IgD-negative memory B cell (primary cell): ENCODE data around the gene ADAMTS14. TPM values are rescaled to one million over a fixed set of nuclear protein-coding genes. Genes with fewer than 3 reads are reported as not detected.
"Not testable (repeated sequence)": the region's sequence is repeated elsewhere in the genome, so short reads cannot be mapped to it uniquely, and the experiment has no call there.

Experiments used
- H3K27ac Mint-ChIP-seq, 3 donors: one replicate each; pipeline ENCODE4 v1.8.0; 2020 to 2022; ENCODE audit warnings: mild to moderate bottlenecking in 3 of 3, mixed read lengths in 3 of 3, moderate library complexity in 1 of 3
- H3K27me3 Mint-ChIP-seq: one replicate; pipeline ENCODE4 v1.8.0; 2021; ENCODE audit warnings: mixed read lengths
- H3K36me3 Mint-ChIP-seq: one replicate; pipeline ENCODE4 v1.8.0; 2020; ENCODE audit warnings: mild to moderate bottlenecking, mixed read lengths
- H3K4me1 Mint-ChIP-seq, 3 donors: one replicate each; pipeline ENCODE4 v1.8.0; 2020 to 2022; ENCODE audit warnings: mixed read lengths in 3 of 3, mild to moderate bottlenecking in 1 of 3
- H3K4me3 Mint-ChIP-seq, 4 donors: one replicate each; pipeline ENCODE4 v1.8.0; 2020 to 2022; ENCODE audit warnings: mild to moderate bottlenecking in 4 of 4, mixed read lengths in 4 of 4, moderate library complexity in 3 of 4
- H3K9me3 Mint-ChIP-seq, 3 donors: one replicate each; pipeline ENCODE4 v1.8.0; 2020 to 2021; ENCODE audit warnings: mixed read lengths in 3 of 3, mild to moderate bottlenecking in 1 of 3
- polyA plus RNA-seq: library from polyadenylated mRNA; unstranded; fragments of 300-500 nt; fragmentation: Illumina TruSeq; gene quantifications from one replicate; pipeline ENCODE4 v1.2.3, GENCODE V29; 2021

Gene ADAMTS14
- polyA plus RNA-seq = not detected

DNA sequence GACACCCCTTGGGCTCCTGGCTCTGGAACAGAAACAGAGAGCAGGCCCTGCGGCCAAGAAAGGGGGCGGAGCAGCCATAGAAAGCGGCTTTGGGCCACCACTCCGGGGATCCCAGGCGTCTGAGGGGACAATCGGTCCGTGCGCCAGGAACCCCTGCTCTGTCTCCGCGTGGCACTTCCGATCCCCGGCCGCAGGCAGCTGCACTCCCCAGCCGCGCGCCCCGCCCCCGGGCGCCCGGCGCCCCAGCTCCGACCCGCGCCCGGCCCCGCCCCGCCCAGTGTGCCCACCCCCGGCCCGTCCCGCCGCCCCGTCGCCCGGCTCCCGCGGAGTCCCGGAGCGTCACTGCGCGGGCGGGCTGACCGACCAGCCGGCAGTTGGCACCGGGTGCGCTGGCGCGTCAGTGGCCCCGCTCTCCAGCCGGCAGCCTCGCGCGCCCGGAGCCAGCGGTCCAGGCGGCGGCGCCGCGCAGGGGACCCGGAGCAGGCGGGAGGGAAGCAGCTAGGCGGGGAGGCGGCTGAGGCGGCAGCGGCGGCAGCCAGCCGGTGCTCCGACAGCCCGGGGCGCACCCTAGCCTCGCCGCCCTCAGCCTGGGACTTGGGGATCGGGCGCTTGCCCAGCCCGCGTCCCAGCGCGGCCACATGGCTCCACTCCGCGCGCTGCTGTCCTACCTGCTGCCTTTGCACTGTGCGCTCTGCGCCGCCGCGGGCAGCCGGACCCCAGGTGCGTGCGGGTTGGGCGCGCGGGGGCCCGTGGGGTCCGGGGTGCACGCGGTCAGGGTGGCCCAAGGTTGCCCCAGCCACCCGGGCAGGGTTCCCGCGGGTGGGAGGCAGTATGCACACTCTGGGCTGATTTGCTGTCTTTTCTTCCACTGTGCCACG is at the start of gene ADAMTS14:
ADAMTS14 (plus strand) TSS at position 342 of the 878 bp plus-strand sequence; CDS start at position 639, 297 bp downstream.
- H3K27ac Mint-ChIP-seq = no peak within 1 kb of the TSS
- H3K36me3 Mint-ChIP-seq = no peaks in the 10 kb centered on the region
- H3K4me1 Mint-ChIP-seq = peaks cover 0 to 5% (median 2%) of the 10 kb centered on the region in 3 donors
- peaks cover 0 to 7% (median 4%) of the 10 kb centered on the region in 3 donors for H3K9me3 Mint-ChIP-seq
- H3K4me3 Mint-ChIP-seq = peak within 1 kb of the TSS in 2 of 4 donors; percentile 73 to 83
- H3K27me3 Mint-ChIP-seq = peaks cover 30% of the 10 kb centered on the region

DNA sequence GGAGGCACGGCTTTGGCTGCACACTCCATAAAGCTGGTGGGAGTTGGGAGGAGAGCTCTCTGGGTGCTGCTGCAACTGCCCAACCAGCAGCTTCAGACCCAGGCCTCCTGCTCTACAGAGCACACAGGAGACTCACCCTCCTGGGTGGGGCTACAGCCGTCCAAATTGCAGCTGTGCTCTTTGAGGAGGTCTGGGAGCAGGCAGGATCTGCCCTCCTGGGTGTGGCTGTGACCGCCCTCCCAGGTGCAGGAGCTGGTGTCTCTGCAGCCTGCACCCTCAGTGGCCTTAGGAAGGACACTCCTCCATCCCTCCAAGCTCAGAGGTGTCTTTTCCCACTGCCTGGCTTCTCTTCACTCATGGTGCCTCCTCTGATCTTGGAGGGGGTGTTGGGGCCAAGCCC is 49.8 kb upstream of the ADAMTS14 start:
- no peak overlapping the region for H3K4me3 Mint-ChIP-seq
- H3K27me3 Mint-ChIP-seq = peaks cover 12% of the 10 kb centered on the region
- no peak overlapping the region for H3K27ac Mint-ChIP-seq

DNA sequence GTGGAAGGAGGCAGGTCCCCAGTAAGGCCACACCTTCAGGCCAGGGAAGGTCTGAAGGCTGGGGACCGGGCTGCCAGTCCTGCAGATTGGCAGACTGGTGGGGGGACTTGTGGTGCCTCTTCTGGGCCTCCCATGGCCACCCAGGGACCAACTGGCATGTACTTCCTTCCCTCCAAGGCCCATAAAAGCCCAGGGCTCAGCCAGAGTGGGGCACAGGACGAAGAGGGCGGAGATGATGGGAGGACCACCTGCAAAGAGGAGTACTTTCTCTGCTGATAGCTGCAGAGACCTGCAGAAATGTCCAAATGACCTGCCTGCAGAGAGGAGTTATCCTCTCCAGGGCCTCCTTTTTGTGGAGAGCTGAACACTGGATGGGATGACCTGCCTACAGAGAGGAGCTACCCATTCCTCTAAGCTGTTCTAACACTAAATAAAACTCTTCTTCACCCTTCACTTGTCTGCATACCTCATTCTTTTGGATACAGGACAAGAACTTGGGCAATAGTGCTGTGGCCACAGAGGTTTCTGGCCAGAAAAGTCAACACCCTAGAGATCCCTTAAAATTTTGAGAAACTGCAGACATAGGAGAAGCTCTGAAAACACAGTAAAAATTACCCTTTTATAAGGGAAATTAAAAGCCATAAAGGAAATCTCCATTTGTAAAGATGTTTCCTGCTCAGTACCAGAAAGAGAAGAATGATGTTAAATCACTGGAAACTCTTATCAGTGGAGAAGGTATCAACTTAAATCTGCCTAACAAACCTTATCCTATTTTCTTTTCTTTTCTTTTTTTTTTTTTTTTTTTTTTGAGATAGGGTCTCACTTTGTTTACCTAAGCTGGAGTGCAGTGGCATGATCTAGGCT is 49.1 kb upstream of the ADAMTS14 start:
- peaks cover 8 to 26% (median 18%) of the 10 kb centered on the region in 3 donors for H3K9me3 Mint-ChIP-seq
- H3K36me3 Mint-ChIP-seq = no peaks in the 10 kb centered on the region
- no peaks in the 10 kb centered on the region for H3K4me1 Mint-ChIP-seq
- H3K27ac Mint-ChIP-seq = no peak overlapping the region
- peaks cover 12% of the 10 kb centered on the region for H3K27me3 Mint-ChIP-seq
- no peak overlapping the region for H3K4me3 Mint-ChIP-seq

More for the DNA sequence above, 49.8 kb upstream of the ADAMTS14 start:
- Mint-ChIP-seq H3K4me1 (no peaks in the 10 kb centered on the region), H3K36me3 (no peaks in the 10 kb centered on the region), H3K9me3 (peaks cover 6 to 23% (median 15%) of the 10 kb centered on the region in 3 donors)

DNA sequence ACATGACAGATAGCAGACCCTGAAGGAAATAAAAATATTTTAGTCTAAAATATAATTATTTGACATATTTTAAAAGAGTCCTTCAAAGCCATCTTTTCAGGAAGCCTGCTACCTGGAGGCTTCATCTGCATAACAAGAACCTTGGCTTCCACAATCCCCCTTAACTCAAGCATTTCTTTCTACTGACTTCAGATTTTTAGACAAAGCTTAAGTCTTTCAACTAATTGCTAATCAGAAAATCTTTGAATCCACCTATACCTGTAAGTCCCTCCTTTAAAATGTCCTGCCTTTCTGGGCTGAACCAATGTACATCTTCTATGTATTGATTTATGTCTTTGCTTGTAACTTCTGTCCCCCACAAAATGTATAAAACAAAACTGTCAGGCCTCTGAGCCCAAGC is 46.2 kb upstream of the ADAMTS14 start:
- Mint-ChIP-seq H3K9me3 (peaks cover 2 to 13% (median 12%) of the 10 kb centered on the region in 3 donors), H3K27me3 (peaks cover 9% of the 10 kb centered on the region), H3K27ac (no peak overlapping the region), H3K4me3 (no peak overlapping the region), H3K36me3 (peaks cover 1% of the 10 kb centered on the region), H3K4me1 (no peaks in the 10 kb centered on the region)

DNA sequence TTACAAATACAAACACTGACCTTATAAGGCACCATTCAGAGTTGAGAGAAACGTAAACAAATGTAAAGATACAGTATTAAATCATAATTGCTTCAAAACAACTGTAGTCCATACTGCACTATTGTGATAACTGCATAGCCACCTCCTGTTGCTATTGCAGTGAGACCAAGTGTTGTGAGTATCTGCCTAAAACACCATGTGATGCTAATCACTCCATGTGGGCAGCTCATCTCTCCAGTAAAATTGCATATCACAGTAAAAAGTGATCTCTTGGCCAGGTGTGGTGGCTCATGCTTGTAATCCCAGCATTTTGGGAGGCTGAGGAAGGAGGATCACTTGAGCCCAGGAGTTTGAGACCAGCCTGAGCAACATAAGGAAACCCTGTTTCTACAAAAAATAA is 43.0 kb upstream of the ADAMTS14 start:
- Mint-ChIP-seq H3K27ac (no peak overlapping the region), H3K36me3 (peaks cover 1% of the 10 kb centered on the region), H3K4me1 (no peaks in the 10 kb centered on the region), H3K9me3 (peaks cover 2 to 12% (median 11%) of the 10 kb centered on the region in 3 donors), H3K27me3 (peaks cover 9% of the 10 kb centered on the region), H3K4me3 (no peak overlapping the region)

- not testable (repeated sequence) for H3K4me3 Mint-ChIP-seq, H3K4me1 Mint-ChIP-seq, H3K27ac Mint-ChIP-seq, H3K27me3 Mint-ChIP-seq, H3K36me3 Mint-ChIP-seq
- peaks cover 2 to 12% (median 8%) of the 10 kb centered on the region in 3 donors for H3K9me3 Mint-ChIP-seq
These were observed 40.6 kb upstream of the ADAMTS14 start for GRCh38 chr10:70631735-70632134.

- Mint-ChIP-seq H3K36me3 (peaks cover 1% of the 10 kb centered on the region), H3K27me3 (no peaks in the 10 kb centered on the region), H3K9me3 (peaks cover 0 to 9% (median 2%) of the 10 kb centered on the region in 3 donors), H3K4me3 (no peak overlapping the region), H3K27ac (no peak overlapping the region), H3K4me1 (no peaks in the 10 kb centered on the region)
These were observed 38.3 kb upstream of the ADAMTS14 start for GRCh38 chr10:70634011-70634410.

GRCh38 chr10:70634515-70634914 is 37.8 kb upstream of the ADAMTS14 start:
- H3K4me3 Mint-ChIP-seq, H3K27me3 Mint-ChIP-seq, H3K27ac Mint-ChIP-seq, H3K4me1 Mint-ChIP-seq, H3K9me3 Mint-ChIP-seq, H3K36me3 Mint-ChIP-seq: not testable (repeated sequence)

GRCh38 chr10:70639640-70640383 is 32.5 kb upstream of the ADAMTS14 start:
- H3K36me3 Mint-ChIP-seq, H3K4me1 Mint-ChIP-seq, H3K27me3 Mint-ChIP-seq, H3K9me3 Mint-ChIP-seq, H3K4me3 Mint-ChIP-seq: not testable (repeated sequence)
- peak overlapping the region in 1 of 3 donors; percentile 22 for H3K27ac Mint-ChIP-seq

DNA sequence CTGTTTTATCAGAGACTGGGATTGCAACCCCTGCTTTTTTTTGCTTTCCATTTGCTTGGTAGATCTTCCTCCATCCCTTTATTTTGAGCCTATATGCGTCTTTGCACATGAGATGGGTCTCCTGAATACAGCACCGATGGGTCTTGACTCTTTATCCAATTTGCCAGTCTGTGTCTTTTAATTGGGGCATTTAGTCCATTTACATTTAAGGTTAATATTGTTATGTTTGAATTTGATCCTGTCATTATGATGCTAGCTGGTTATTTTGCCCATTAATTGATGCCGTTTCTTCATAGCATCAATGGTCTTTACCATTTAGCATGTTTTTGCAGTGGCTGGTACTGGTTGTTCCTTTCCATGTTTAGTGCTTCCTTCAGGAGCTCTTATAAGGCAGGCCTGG is 29.0 kb upstream of the ADAMTS14 start:
- not testable (repeated sequence) for H3K4me3 Mint-ChIP-seq, H3K27ac Mint-ChIP-seq, H3K36me3 Mint-ChIP-seq, H3K4me1 Mint-ChIP-seq
- Mint-ChIP-seq H3K27me3 (peaks cover 11% of the 10 kb centered on the region), H3K9me3 (peaks cover 6 to 10% (median 6%) of the 10 kb centered on the region in 3 donors)

DNA sequence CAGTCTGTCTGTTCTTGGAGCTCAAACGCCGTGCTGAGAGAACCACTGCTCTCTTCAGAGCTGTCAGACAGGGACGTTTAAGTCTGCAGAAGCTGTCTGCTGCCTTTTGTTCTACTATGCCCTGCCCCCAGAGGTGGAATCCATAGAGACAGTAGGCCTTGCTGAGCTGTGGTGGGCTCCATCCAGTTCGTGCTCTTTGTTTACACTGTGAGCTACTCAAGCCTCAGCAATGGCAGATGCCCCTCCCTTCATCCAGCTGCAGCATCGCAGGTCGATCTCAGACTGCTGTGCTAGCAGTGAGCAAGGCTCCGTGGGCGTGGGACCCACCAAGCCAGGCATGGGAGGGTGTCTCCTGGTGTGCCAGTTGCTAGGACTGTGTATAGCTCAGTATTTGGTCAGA is 27.3 kb upstream of the ADAMTS14 start:
- Mint-ChIP-seq H3K9me3 (peaks cover 10 to 17% (median 12%) of the 10 kb centered on the region in 3 donors), H3K27me3 (peaks cover 11% of the 10 kb centered on the region)
- not testable (repeated sequence) for H3K36me3 Mint-ChIP-seq, H3K4me3 Mint-ChIP-seq, H3K4me1 Mint-ChIP-seq, H3K27ac Mint-ChIP-seq

GRCh38 chr10:70647086-70647485 is 25.2 kb upstream of the ADAMTS14 start:
- H3K4me1 Mint-ChIP-seq = no peaks in the 10 kb centered on the region
- H3K36me3 Mint-ChIP-seq = peaks cover 10% of the 10 kb centered on the region
- H3K4me3 Mint-ChIP-seq = no peak overlapping the region
- peaks cover 11% of the 10 kb centered on the region for H3K27me3 Mint-ChIP-seq
- no peak overlapping the region for H3K27ac Mint-ChIP-seq
- H3K9me3 Mint-ChIP-seq = peaks cover 16 to 30% (median 21%) of the 10 kb centered on the region in 3 donors

GRCh38 chr10:70648427-70648826 is 23.9 kb upstream of the ADAMTS14 start:
- H3K27ac Mint-ChIP-seq = no peak overlapping the region
- H3K4me3 Mint-ChIP-seq = no peak overlapping the region
- peaks cover 11% of the 10 kb centered on the region for H3K27me3 Mint-ChIP-seq
- H3K9me3 Mint-ChIP-seq = peaks cover 16 to 30% (median 27%) of the 10 kb centered on the region in 3 donors
- no peaks in the 10 kb centered on the region for H3K4me1 Mint-ChIP-seq
- H3K36me3 Mint-ChIP-seq = peaks cover 12% of the 10 kb centered on the region

- peaks cover 16 to 30% (median 27%) of the 10 kb centered on the region in 3 donors for H3K9me3 Mint-ChIP-seq
- no peaks in the 10 kb centered on the region for H3K4me1 Mint-ChIP-seq
These were observed 22.8 kb upstream of the ADAMTS14 start for GRCh38 chr10:70649526-70649925.

More at GRCh38 chr10:70649526-70649925, 22.8 kb upstream of the ADAMTS14 start:
- peaks cover 13% of the 10 kb centered on the region for H3K27me3 Mint-ChIP-seq
- peak overlapping the region in 2 of 4 donors; percentile 17 to 75 for H3K4me3 Mint-ChIP-seq
- peaks cover 7% of the 10 kb centered on the region for H3K36me3 Mint-ChIP-seq
- H3K27ac Mint-ChIP-seq = no peak overlapping the region
